ENCODE results near the gene CAPS.

CAPS gene

DNA sequence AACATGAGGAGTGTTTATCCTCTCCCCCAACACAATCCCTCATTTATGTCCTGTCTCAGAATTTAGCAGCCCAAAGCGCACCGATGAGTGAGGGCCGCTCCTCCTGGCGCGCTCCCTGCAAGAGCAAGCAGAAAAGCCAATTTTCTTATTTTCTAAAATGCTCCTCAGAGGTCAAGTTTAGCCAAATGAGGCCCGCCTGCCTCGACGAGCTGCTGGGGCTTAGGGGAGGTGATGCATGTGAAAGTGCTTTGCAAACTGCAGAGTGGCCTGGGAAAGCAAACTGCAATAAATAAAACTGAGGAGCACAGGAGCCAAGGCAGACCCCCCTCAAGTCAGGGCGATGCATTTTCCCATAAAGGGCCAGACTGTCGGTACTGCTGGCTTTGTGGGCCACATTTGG lies 29.0 kb downstream of the CAPS start:
- no peak overlapping the region for H3K4me3 ChIP-seq (ENCODE audit: control insufficient read depth, low read depth, low read length)
- no peak for DNase-seq (ENCODE audit: low read depth)
- TF ChIP-seq, protein P1, sequence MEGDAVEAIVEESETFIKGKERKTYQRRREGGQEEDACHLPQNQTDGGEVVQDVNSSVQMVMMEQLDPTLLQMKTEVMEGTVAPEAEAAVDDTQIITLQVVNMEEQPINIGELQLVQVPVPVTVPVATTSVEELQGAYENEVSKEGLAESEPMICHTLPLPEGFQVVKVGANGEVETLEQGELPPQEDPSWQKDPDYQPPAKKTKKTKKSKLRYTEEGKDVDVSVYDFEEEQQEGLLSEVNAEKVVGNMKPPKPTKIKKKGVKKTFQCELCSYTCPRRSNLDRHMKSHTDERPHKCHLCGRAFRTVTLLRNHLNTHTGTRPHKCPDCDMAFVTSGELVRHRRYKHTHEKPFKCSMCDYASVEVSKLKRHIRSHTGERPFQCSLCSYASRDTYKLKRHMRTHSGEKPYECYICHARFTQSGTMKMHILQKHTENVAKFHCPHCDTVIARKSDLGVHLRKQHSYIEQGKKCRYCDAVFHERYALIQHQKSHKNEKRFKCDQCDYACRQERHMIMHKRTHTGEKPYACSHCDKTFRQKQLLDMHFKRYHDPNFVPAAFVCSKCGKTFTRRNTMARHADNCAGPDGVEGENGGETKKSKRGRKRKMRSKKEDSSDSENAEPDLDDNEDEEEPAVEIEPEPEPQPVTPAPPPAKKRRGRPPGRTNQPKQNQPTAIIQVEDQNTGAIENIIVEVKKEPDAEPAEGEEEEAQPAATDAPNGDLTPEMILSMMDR (IDR thresholded peaks at IDR 0.05; ENCODE audit: control insufficient read depth, insufficient read depth, low read depth, low read length, missing control alignments), result no peak

DNA sequence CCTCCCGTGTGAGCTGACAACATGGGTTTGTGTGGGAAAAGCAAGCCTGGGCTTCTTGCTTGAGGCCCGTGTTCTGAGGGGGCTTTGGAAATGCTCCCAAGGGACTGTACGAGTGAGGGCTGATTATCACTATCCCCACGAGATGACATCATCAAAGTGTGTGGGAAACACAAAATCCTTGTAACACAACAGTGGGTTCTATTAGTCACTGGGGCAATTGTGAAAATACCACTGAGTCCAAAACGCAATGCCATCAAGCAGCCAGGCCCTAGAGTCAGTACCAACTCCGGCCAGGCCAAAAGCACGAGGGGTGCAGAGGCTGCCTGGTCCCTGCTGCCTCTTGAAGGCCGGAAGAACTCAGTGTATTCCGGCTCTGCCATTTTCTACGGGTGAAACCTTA lies 29.6 kb downstream of the CAPS start:
- DNase-seq (ENCODE audit: low read depth), result no peak
- H3K4me3 ChIP-seq (ENCODE audit: control insufficient read depth, low read depth, low read length), result no peak overlapping the region
- TF ChIP-seq, protein P1 (IDR thresholded peaks at IDR 0.05; ENCODE audit: control insufficient read depth, insufficient read depth, low read depth, low read length, missing control alignments), result no peak

- no peak for DNase-seq (ENCODE audit: low read depth)
Measured at GRCh38 chr19:5947435-5947834, 33.4 kb downstream of the CAPS start.

GRCh38 chr19:5948752-5949564 lies 34.9 kb downstream of the CAPS start:
- DNase-seq (ENCODE audit: low read depth), result no peak
- TF ChIP-seq, protein P1 (IDR thresholded peaks at IDR 0.05; ENCODE audit: control insufficient read depth, insufficient read depth, low read depth, low read length, missing control alignments), result no peak
- no peak overlapping the region for H3K4me3 ChIP-seq (ENCODE audit: control insufficient read depth, low read depth, low read length)

More at GRCh38 chr19:5947435-5947834, 33.4 kb downstream of the CAPS start:
- TF ChIP-seq, protein P1 (IDR thresholded peaks at IDR 0.05; ENCODE audit: control insufficient read depth, insufficient read depth, low read depth, low read length, missing control alignments), result no peak
- H3K4me3 ChIP-seq (ENCODE audit: control insufficient read depth, low read depth, low read length), result no peak overlapping the region

- DNase-seq (ENCODE audit: low read depth), result no peak
- TF ChIP-seq, protein P1 (IDR thresholded peaks at IDR 0.05; ENCODE audit: control insufficient read depth, insufficient read depth, low read depth, low read length, missing control alignments), result no peak
- no peak overlapping the region for H3K4me3 ChIP-seq (ENCODE audit: control insufficient read depth, low read depth, low read length)
Measured at GRCh38 chr19:5949792-5950305, 35.8 kb downstream of the CAPS start.

GRCh38 chr19:5950741-5951140 lies 36.7 kb downstream of the CAPS start:
- no peak for DNase-seq (ENCODE audit: low read depth)
- TF ChIP-seq, protein P1 (IDR thresholded peaks at IDR 0.05; ENCODE audit: control insufficient read depth, insufficient read depth, low read depth, low read length, missing control alignments), result no peak
- H3K4me3 ChIP-seq (ENCODE audit: control insufficient read depth, low read depth, low read length), result no peak overlapping the region

Measured in AG09309 (cell line).